ENCODE data around the gene RNU5D-1. TPM values are rescaled to one million over a fixed set of nuclear protein-coding genes. Genes with fewer than 3 reads are reported as not detected.
"Not testable (repeated sequence)": the region's sequence is repeated elsewhere in the genome, so short reads cannot be mapped to it uniquely, and the experiment has no call there.

RNU5D-1 gene
- total RNA-seq, 1 donor from 2014 or later = not detected

DNA sequence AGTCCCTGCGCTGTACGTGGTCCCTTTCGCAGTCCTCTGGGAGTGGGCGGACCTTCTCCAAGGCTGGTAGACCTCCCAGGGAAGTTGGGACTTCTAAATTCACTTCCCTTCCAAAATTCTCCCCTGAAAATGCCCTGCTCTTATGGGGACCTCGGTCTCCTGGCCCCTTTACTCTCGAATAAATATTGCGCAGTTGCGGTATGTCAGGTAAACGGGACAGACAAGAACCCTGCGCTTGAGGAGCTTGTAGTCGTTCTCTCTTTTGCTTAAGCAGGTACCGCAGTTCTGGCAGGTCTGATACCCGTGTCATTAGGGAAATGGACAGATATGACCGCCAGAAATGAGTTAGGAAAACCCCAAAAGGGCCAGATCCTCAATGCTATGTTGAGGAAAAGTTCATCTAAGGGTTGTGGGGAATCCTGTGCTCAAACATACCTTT, 9.2 kb upstream of the RNU5D-1 start:
- H3K9me3 Mint-ChIP-seq (ENCODE audit: unreplicated experiment) = no peaks in the 10 kb centered on the region
- H3K27ac Mint-ChIP-seq (ENCODE audit: unreplicated experiment) = peak overlapping the region; percentile 36
- peaks cover 9% of the 10 kb centered on the region for H3K27me3 Mint-ChIP-seq (ENCODE audit: unreplicated experiment)
- peak overlapping the region; percentile 97 for H3K4me3 Mint-ChIP-seq (ENCODE audit: unreplicated experiment)
- no peak for DNase-seq (ENCODE audit: low spot score)
- H3K4me1 Mint-ChIP-seq (ENCODE audit: unreplicated experiment) = peaks cover 17% of the 10 kb centered on the region
- no peak for TF ChIP-seq CTCF (IDR thresholded peaks at IDR 0.05; ENCODE audit: unreplicated experiment)
- peaks cover 8% of the 10 kb centered on the region for H3K36me3 Mint-ChIP-seq (ENCODE audit: low read depth, unreplicated experiment)

GRCh38 chr1:44739307-44740178, 8.6 kb upstream of the RNU5D-1 start, which contains the start of gene KIF2C:
TSS of gene KIF2C (plus strand) at chr1:44739837. CDS start at chr1:44739933, 96 bp downstream.
- Mint-ChIP-seq H3K9me3 (ENCODE audit: unreplicated experiment) (no peaks in the 10 kb centered on the region), H3K4me1 (ENCODE audit: unreplicated experiment) (peaks cover 17% of the 10 kb centered on the region), H3K4me3 (ENCODE audit: unreplicated experiment) (peak within 1 kb of the TSS; percentile 97), H3K27me3 (ENCODE audit: unreplicated experiment) (peaks cover 9% of the 10 kb centered on the region), H3K27ac (ENCODE audit: unreplicated experiment) (peak within 1 kb of the TSS; percentile 95), H3K36me3 (ENCODE audit: low read depth, unreplicated experiment) (peaks cover 8% of the 10 kb centered on the region)
- peak; percentile 94 for DNase-seq (ENCODE audit: low spot score)
- no peak for TF ChIP-seq CTCF (IDR thresholded peaks at IDR 0.05; ENCODE audit: unreplicated experiment)

DNA sequence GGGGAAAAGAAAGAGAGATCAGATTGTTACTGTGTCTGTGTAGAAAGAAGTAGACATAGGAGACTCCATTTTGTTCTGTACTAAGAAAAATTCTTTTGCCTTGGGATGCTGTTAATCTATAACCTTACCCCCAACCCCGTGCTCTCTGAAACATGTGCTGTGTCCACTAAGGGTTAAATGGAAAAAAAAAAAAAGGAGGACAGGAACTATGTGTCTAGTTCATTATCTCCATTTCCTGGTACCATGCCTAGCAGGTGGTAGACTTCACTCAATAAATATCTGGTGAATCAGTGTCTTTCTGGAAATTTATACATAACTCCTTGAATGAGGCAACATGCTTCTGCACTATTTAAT, 8.0 kb upstream of the RNU5D-1 start:
- not testable (repeated sequence) for H3K9me3 Mint-ChIP-seq (ENCODE audit: unreplicated experiment); DNase-seq (ENCODE audit: low spot score); H3K27me3 Mint-ChIP-seq (ENCODE audit: unreplicated experiment); H3K36me3 Mint-ChIP-seq (ENCODE audit: low read depth, unreplicated experiment)
- Mint-ChIP-seq H3K4me3 (ENCODE audit: unreplicated experiment) (peak overlapping the region; percentile 97), H3K4me1 (ENCODE audit: unreplicated experiment) (peaks cover 17% of the 10 kb centered on the region), H3K27ac (ENCODE audit: unreplicated experiment) (peak overlapping the region; percentile 95)

DNA sequence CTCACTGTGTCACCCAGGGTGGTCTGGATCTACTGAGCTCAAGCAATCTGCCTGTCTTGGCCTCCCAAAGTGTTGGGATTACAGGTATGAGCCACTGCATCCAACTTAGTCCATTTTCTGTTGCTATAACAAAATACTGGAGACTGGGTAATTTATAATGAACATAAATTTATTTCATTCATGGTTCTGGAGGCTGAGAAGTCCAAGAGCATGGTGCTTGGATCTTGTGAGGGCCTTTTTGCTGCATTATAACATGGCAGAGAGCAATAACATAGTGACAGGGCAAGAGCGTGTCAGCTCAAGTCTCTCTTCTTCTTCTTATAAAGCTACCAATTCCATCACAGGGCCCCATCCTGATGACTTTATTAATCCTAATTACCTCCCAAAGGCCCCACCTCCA, 5.0 kb upstream of the RNU5D-1 start:
- Mint-ChIP-seq H3K36me3 (ENCODE audit: low read depth, unreplicated experiment) (peaks cover 7% of the 10 kb centered on the region), H3K27ac (ENCODE audit: unreplicated experiment) (no peak overlapping the region), H3K9me3 (ENCODE audit: unreplicated experiment) (no peaks in the 10 kb centered on the region), H3K4me1 (ENCODE audit: unreplicated experiment) (peaks cover 25% of the 10 kb centered on the region), H3K27me3 (ENCODE audit: unreplicated experiment) (peaks cover 9% of the 10 kb centered on the region), H3K4me3 (ENCODE audit: unreplicated experiment) (no peak overlapping the region)
- DNase-seq (ENCODE audit: low spot score) = no peak
- no peak for TF ChIP-seq CTCF (IDR thresholded peaks at IDR 0.05; ENCODE audit: unreplicated experiment)

DNA sequence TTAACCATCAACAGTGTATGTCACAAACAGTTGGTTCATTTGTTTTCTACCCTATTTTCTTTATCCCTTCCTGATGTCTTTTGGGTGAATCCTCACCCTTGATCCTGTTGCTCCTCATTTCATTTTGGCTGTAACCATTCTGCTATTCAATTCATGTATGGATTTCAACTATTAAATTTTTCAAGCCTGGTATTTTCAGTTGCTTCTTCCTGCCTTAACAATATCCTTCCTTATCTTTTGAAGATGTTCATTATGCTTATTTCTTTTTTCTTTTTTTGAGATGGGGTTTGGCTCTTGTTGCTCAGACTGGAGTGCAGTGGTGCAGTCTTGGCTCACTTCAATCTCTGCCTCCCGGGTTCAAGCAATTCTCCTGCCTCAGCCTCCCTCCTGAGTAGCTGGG, 2.8 kb upstream of the RNU5D-1 start:
- no peak overlapping the region for H3K27ac Mint-ChIP-seq (ENCODE audit: unreplicated experiment)
- no peak for DNase-seq (ENCODE audit: low spot score)
- H3K4me1 Mint-ChIP-seq (ENCODE audit: unreplicated experiment) = peaks cover 10% of the 10 kb centered on the region
- H3K36me3 Mint-ChIP-seq (ENCODE audit: low read depth, unreplicated experiment) = peaks cover 4% of the 10 kb centered on the region
- no peaks in the 10 kb centered on the region for H3K9me3 Mint-ChIP-seq (ENCODE audit: unreplicated experiment)
- peaks cover 5% of the 10 kb centered on the region for H3K27me3 Mint-ChIP-seq (ENCODE audit: unreplicated experiment)
- H3K4me3 Mint-ChIP-seq (ENCODE audit: unreplicated experiment) = no peak overlapping the region
- no peak for TF ChIP-seq CTCF (IDR thresholded peaks at IDR 0.05; ENCODE audit: unreplicated experiment)

All from endothelial cell (in vitro differentiated cells).